GM12892 (cell line): ENCODE data around the gene CD8B.

Source experiments
- POLR2A ChIP-seq: IDR thresholded peaks from 2 replicates; pipeline ENCODE4 v1.6.1; 2011; ENCODE audit warnings: low read depth, low read length, control low read depth
- POLR2AphosphoS5 ChIP-seq: IDR thresholded peaks from 2 replicates; pipeline ENCODE4 v1.6.1; 2011; ENCODE audit warnings: low read depth, low read length, control low read depth
- TAF1 ChIP-seq: IDR thresholded peaks from 2 replicates; pipeline ENCODE4 v1.6.1; 2011; ENCODE audit warnings: low read depth, mild to moderate bottlenecking, control low read depth, low read length, borderline replicate concordance

GRCh38 chr2:86831537-86831936, 30.1 kb downstream of the CD8B start:
- TF ChIP-seq POLR2A (no peak), POLR2AphosphoS5 (no peak), TAF1 (no peak)
